ENCODE measurements around the gene CCN2. TPM values are rescaled to one million over a fixed set of nuclear protein-coding genes. Genes with fewer than 3 reads are reported as not detected.

Gene CCN2
- total RNA-seq, 2 donors from 2014 or later = 821 to 1,207 TPM

DNA sequence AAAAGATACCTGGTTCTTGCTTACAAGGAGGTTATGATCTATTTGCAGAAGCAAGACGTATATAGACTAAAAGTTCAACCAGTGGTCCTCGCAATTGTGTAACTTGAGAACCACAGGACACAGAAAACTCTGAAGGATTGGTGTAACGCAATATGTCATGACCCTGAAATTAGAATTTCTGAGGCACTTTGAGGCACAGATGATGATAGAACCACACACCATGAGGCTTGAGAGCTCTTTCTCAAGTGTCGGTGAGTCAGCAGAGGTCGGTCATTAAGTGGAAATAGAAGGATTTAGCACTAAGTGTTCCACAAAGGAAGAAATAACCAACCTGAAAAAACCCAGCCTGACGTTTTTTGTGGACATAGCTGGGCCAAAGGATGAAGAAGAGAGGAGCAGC lies 15.3 kb upstream of the CCN2 start:
- DNase-seq (ENCODE audit: low spot score) = no peak
- TF ChIP-seq, protein P1, sequence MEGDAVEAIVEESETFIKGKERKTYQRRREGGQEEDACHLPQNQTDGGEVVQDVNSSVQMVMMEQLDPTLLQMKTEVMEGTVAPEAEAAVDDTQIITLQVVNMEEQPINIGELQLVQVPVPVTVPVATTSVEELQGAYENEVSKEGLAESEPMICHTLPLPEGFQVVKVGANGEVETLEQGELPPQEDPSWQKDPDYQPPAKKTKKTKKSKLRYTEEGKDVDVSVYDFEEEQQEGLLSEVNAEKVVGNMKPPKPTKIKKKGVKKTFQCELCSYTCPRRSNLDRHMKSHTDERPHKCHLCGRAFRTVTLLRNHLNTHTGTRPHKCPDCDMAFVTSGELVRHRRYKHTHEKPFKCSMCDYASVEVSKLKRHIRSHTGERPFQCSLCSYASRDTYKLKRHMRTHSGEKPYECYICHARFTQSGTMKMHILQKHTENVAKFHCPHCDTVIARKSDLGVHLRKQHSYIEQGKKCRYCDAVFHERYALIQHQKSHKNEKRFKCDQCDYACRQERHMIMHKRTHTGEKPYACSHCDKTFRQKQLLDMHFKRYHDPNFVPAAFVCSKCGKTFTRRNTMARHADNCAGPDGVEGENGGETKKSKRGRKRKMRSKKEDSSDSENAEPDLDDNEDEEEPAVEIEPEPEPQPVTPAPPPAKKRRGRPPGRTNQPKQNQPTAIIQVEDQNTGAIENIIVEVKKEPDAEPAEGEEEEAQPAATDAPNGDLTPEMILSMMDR (IDR thresholded peaks at IDR 0.05) = no peak
- no peaks in the 10 kb centered on the region for H3K4me1 ChIP-seq (ENCODE audit: control insufficient read depth in 1 of 2, low read depth in 2 of 2)
- no peak overlapping the region for H3K4me3 ChIP-seq
- H3K36me3 ChIP-seq = no peaks in the 10 kb centered on the region
- ATAC-seq (ENCODE audit: insufficient number of reproducible peaks, low FRiP score, low read depth) = no peak
- no peak overlapping the region for H3K27ac ChIP-seq
- no peaks in the 10 kb centered on the region for H3K27me3 ChIP-seq (replicated peaks; ENCODE audit: insufficient read depth)
- no peaks in the 10 kb centered on the region for H3K9me3 ChIP-seq

GRCh38 chr6:131963063-131963462 lies 11.9 kb upstream of the CCN2 start:
- Histone ChIP-seq H3K4me1 (ENCODE audit: control insufficient read depth in 1 of 2, low read depth in 2 of 2) (peaks cover 3 to 5% of the 10 kb centered on the region in 2 donors), H3K27ac (no peak overlapping the region), H3K27me3 (replicated peaks; ENCODE audit: insufficient read depth) (no peaks in the 10 kb centered on the region), H3K4me3 (no peak overlapping the region), H3K36me3 (no peaks in the 10 kb centered on the region), H3K9me3 (no peaks in the 10 kb centered on the region)
- TF ChIP-seq, protein P1 (IDR thresholded peaks at IDR 0.05) = no peak
- no peak for ATAC-seq (ENCODE audit: insufficient number of reproducible peaks, low FRiP score, low read depth)
- DNase-seq (ENCODE audit: low spot score) = no peak

- no peak for DNase-seq (ENCODE audit: low spot score)
- Histone ChIP-seq H3K36me3 (no peaks in the 10 kb centered on the region), H3K27me3 (replicated peaks; ENCODE audit: insufficient read depth) (no peaks in the 10 kb centered on the region), H3K27ac (no peak overlapping the region), H3K4me1 (ENCODE audit: control insufficient read depth in 1 of 2, low read depth in 2 of 2) (peaks cover 3 to 8% of the 10 kb centered on the region in 2 donors), H3K4me3 (no peak overlapping the region), H3K9me3 (no peaks in the 10 kb centered on the region)
- TF ChIP-seq, protein P1 (IDR thresholded peaks at IDR 0.05) = no peak
- ATAC-seq (ENCODE audit: insufficient number of reproducible peaks, low FRiP score, low read depth) = no peak
Measured at GRCh38 chr6:131960371-131961133, 9.4 kb upstream of the CCN2 start.

DNA sequence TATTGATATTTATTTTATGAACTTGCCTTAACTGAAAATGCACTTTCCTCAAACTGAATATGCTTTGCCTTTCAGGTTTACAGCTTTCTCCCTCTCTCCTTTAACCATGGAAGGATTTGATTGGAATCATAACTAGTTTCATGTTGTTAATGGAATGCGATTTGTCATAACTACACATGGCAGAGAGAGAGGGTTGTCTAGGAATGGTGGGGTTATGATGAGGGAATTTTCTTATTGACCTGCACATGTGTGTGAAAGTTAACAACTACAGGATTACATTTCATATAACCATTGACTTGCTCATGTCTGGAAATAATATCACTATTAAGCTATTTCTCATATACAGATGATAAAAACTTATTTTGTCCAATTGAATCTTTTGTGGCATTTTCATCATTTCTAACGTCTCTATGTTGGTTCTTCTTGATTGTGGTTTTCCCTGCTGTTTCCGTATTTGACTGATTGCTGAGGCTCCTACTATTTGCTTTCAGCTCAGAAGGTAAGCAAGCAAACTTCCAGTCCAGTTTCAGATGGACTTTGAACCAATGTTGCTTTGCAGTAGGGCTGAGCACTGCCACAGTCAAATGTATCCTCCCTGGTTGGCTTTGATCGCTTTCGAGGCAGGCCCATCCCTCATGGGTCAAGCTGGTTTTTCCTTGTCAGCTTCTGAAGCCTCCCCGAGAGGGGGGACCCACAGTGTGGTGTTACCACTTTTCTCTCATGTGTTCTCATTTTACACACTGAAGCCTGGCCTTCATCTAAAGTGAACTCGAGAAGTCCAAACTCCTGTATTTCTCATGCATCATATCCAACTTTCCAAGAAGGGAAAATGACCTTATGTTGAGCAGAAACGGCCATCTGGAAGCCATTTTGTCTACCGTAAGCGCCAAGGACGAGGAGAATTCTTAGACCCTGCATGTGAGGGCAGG lies 7.6 kb upstream of the CCN2 start:
- Histone ChIP-seq H3K27ac (no peak overlapping the region), H3K9me3 (no peaks in the 10 kb centered on the region), H3K27me3 (replicated peaks; ENCODE audit: insufficient read depth) (no peaks in the 10 kb centered on the region), H3K36me3 (no peaks in the 10 kb centered on the region), H3K4me3 (no peak overlapping the region), H3K4me1 (ENCODE audit: control insufficient read depth in 1 of 2, low read depth in 2 of 2) (peaks cover 8 to 24% of the 10 kb centered on the region in 2 donors)
- ATAC-seq (ENCODE audit: insufficient number of reproducible peaks, low FRiP score, low read depth) (no peak), DNase-seq (ENCODE audit: low spot score) (no peak)
- TF ChIP-seq, protein P1 (IDR thresholded peaks at IDR 0.05) = no peak

- Histone ChIP-seq H3K36me3 (no peaks in the 10 kb centered on the region), H3K27me3 (replicated peaks; ENCODE audit: insufficient read depth) (no peaks in the 10 kb centered on the region), H3K4me1 (ENCODE audit: control insufficient read depth in 1 of 2, low read depth in 2 of 2) (peaks cover 14 to 31% of the 10 kb centered on the region in 2 donors), H3K9me3 (no peaks in the 10 kb centered on the region), H3K4me3 (no peak overlapping the region), H3K27ac (no peak overlapping the region)
- ATAC-seq (ENCODE audit: insufficient number of reproducible peaks, low FRiP score, low read depth) (no peak), DNase-seq (ENCODE audit: low spot score) (no peak)
- TF ChIP-seq, protein P1 (IDR thresholded peaks at IDR 0.05) = no peak
Measured at GRCh38 chr6:131958095-131958494, 6.9 kb upstream of the CCN2 start.
